Transverse colon (tissue), 3 donors: ENCODE results near the gene CHSY3.

Source experiments
- CTCF ChIP-seq, 5 experiments: fragments of 200-600 bp in 3 of 5; fragments of 450-650 bp in 2 of 5; sonication (generic) in 3 of 5; IDR thresholded peaks; 1 replicate in 2 of 5; 2 replicates in 3 of 5; pipeline ENCODE4 v1.5.1; 2016 to 2017; ENCODE audit warnings: antibody characterized with exemption in 5 of 5, inconsistent platforms in 3 of 5, mild to moderate bottlenecking in 2 of 5, moderate library complexity in 1 of 5
- POLR2A ChIP-seq: fragments of 450-650 bp; IDR thresholded peaks from one replicate; pipeline ENCODE4 v1.6.1; 2016; ENCODE audit warnings: antibody characterized with exemption, mild to moderate bottlenecking, moderate library complexity

- TF ChIP-seq POLR2A (no peak), CTCF (IDR thresholded peaks at IDR 0.05) (no peak)
Measured at GRCh38 chr5:129943936-129944335, 39.7 kb downstream of the CHSY3 start.
